H1 (cell line): Measurements from ENCODE around the gene MGMT. TPM values are rescaled to one million over a fixed set of nuclear protein-coding genes. Genes with fewer than 3 reads are reported as not detected.

Source experiments
- CHD1 ChIP-seq: IDR thresholded peaks from 2 replicates; pipeline ENCODE4 v1.6.1; 2012; ENCODE audit warnings: low read depth, low read length, improper control_type of control experiment
- CHD7 ChIP-seq: fragments of 300-600 bp; sonication (generic); IDR thresholded peaks from 2 replicates; pipeline ENCODE4 v1.7.1; 2012; ENCODE audit warnings: low read length, moderate library complexity, mild to moderate bottlenecking, inconsistent platforms; ENCODE audit not compliant: insufficient replicate concordance
- HDAC2 ChIP-seq, 2 experiments: fragments of 300-600 bp in 1 of 2; sonication (generic) in 1 of 2; IDR thresholded peaks; 2 replicates each; pipeline ENCODE4 v1.6.1; 2011 to 2012; ENCODE audit warnings: low read depth in 2 of 2, low read length in 2 of 2, mild to moderate bottlenecking in 2 of 2, moderate library complexity in 2 of 2, borderline replicate concordance in 1 of 2, inconsistent platforms in 1 of 2
- polyA plus RNA-seq, 7 experiments: library from polyadenylated mRNA; depleted of rRNA in 3 of 7; stranded (reverse) in 5 of 7; unstranded in 2 of 7; fragments of >200 nt in 5 of 7; fragments of 200-250 nt in 2 of 7; gene quantifications; 1 replicate in 5 of 7; 2 replicates in 1 of 7; 4 replicates in 1 of 7; pipeline versions ENCODE4 v1.2.1 to v1.2.3, GENCODE V29; 2011 to 2013; ENCODE audit warnings: missing spikeins in 2 of 7, mixed read lengths in 2 of 7
- total RNA-seq: library from RNA; stranded (reverse); fragmentation: NEBNext Ultra II Directional; extraction: Animal tissue kit (Norgen Biotek cat#: 25700); gene quantifications from 2 replicates; pipeline ENCODE4 v1.2.1, GENCODE V29; 2021

Gene MGMT
- total and polyA plus RNA-seq, 2 of the 8 experiments (the other 6 are each of a cell fraction or from before 2014, with no cell fraction given): 9.9 to 10.7 TPM

- TF ChIP-seq CHD7: no peak
- TF ChIP-seq CHD1: no peak
- TF ChIP-seq HDAC2 (IDR thresholded peaks at IDR 0.05; ENCODE audit: borderline replicate concordance in 1 of 2, low read depth in 2 of 2, low read length in 2 of 2): no peak
- TF ChIP-seq, all 59 proteins: peak for 0
Observed at GRCh38 chr10:129550658-129551057, 83.6 kb downstream of the MGMT start (continued).
